Activated T-cell treated with anti-CD3 and anti-CD28 coated beads for 24 hours (primary cell): ENCODE results near the gene GRAMD2A.

ENCODE experiments used
- DNase-seq: peaks from one replicate; pipeline ENCODE4 v3.0.0-alpha.2; 2020; ENCODE audit warnings: low read depth

Gene GRAMD2A

DNA sequence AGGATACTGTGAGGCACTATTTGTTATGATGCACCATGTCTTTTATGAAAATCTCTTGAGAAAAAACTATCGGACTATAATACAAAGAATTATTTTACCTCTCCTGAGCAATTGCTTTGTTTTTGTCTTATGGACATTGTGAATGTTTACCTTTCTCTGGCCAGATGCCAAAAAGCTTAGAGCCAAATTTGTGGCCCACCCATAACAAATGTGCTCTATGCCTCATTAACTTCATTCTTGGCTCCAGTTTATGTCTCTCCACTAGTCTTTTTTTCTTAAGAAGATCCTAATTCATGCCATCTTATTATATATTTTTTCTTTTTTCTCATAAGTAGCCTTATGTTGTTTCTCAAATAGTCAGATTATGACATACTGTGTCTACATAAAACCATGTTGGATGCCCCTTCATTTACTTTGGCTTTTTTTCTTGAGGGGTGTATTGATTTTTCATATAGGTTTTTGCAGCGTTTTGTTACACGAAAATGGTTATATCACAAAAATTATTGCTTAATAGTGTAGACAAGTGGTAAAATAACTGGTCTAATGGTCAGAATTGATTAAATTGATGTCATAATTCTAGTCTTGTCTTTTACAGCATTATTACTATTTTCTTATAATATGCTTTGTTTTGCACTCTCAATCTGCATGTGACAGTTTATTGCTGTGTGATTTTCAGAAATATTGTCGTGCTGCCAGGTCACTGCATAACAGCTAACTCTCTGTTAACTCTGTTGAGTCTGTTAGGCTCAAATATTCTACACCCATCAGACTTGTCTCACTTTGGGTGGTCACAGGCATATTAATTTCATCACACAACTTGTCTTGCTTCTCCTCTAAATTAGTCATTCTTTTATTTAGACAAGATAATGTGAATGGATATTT lies 61.2 kb downstream of the GRAMD2A start:
- DNase-seq: no peak

DNA sequence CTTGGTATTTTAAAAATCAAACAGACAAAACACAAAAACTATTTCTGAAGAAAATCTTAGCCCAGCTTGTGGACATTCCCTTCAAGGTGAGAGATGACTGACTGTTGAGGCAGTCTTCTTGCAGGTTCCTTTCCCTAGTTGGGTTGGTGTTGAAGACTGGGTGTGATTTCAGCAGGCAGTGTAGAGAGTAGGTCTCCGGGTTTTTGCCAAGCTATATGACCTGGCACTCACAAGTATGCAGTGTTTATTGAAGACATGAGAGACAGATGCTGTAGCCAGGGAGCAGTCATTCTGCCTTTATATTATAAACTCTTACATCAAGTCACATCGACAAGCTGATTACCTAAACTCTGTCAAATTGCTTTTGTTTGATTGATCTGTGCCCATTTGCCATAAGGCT lies 61.9 kb downstream of the GRAMD2A start:
- DNase-seq: no peak

DNA sequence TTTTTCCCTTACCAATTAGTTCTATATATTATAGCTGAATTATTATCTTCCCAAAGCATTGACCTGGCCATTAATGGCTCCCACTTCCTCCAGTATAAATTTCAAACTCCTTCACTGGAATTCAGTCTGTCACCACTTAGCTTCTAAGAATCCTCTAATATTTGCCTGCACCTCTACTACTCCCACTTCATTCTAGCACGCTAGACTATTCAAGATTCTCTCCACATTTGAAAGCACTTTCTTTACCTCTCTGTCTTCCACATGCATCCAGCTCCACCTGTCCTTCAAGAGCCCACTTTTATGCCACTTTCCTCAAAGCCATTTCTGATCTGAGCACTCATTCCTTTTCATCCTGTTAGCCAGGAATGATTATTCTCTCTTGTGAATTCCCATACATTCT lies 64.4 kb downstream of the GRAMD2A start:
- no peak for DNase-seq

DNA sequence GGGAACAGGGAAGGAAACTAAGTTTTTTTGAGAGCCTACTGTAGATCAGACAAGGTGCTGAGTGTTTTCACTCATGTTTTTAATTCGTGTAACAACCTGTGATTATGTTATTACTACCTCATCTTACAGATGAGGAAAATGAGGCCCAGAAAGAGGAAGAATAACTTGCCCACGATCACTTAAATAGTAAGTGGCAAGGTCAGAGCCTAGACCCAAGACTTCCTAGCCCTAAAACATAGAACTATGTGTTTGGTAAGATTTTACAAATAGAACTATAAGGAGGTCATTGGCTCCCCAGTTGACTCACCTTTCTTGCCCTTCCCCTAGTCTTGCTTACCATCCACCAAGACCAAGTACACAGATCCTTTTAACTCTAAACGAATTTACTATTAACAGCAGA lies 65.7 kb downstream of the GRAMD2A start:
- DNase-seq: no peak

DNA sequence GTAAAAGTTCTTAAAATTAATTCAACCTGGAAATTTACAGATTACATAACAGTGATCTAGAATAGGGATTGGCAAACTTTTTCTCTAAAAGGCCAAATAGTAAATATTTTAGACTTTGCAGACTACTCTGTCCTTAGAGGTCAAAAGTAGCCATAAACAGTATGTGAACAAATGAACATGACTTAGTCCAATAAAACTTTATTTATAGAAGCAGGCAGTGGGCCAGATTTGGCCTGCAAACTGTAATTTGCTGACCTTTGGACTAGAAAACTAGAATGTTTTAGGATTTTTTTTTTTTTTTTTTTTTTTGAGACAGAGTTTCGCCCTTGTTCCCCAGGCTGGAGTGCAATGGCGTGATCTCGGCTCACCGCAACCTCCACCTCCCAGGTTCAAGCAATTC lies 67.3 kb downstream of the GRAMD2A start:
- DNase-seq: no peak

DNA sequence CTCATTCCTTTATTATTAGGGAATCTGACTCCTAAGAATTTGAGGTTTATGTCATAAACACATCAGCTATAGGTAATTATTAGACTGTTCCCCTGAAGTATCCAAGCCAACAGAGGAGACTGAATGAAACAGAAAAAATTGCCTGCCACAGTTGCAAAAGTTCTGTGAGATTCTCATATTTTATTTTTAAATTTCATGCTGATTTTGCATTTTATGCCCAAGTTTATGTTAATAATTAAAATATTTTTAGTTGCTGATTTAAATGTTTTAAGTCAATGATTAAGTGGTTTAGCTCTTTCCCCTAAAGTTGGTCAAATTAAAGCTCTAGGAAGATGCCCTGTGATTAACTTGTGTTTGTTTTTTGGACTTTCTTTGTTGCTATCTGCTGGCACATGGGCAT lies 69.2 kb downstream of the GRAMD2A start:
- DNase-seq: no peak

DNA sequence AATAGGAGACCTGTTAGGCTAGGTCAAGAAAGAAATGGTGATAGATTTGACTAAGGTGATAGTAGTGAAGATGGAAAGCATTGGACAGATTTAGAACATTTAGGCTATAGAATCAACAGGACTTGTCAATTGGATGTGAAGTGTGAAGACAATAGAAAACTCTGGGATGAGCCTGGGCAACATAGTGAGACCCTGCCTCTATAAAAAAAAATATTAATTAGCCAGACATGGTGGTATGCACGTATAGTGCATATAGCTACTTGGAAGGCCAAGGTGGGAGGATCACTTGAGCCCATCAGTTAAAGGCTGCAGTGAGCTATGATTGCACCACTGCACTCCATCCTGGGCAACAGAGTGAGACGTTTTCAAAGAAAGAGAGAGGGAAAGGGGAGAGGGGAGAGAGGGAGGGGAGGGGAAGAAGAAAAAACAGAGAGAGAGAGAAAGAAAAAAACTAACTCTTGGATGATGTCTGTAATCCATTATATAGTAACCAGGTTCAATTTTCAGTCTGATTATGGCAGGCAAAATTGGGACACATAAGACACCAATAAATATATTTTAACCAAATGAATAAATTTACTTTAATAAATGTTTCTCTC lies 69.8 kb downstream of the GRAMD2A start:
- no peak for DNase-seq

DNA sequence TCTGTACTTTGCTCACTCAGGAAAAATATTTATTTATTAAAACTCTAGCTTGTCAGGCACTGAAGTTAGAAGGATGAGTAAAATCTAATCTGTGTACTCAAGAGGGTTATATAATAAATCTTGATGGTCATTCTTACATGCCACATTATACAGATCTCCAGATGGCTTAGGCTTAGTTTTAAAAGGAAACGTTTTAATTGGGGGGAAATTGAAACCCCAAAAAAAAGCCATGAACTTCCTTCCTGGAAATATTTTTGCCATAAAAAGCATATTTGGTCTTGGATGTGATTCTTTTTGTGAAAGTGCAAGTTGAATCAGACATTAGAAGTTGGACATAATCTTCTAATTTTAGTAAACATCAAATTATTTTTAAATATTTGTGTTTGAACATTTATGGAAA lies 73.4 kb downstream of the GRAMD2A start:
- no peak for DNase-seq

DNA sequence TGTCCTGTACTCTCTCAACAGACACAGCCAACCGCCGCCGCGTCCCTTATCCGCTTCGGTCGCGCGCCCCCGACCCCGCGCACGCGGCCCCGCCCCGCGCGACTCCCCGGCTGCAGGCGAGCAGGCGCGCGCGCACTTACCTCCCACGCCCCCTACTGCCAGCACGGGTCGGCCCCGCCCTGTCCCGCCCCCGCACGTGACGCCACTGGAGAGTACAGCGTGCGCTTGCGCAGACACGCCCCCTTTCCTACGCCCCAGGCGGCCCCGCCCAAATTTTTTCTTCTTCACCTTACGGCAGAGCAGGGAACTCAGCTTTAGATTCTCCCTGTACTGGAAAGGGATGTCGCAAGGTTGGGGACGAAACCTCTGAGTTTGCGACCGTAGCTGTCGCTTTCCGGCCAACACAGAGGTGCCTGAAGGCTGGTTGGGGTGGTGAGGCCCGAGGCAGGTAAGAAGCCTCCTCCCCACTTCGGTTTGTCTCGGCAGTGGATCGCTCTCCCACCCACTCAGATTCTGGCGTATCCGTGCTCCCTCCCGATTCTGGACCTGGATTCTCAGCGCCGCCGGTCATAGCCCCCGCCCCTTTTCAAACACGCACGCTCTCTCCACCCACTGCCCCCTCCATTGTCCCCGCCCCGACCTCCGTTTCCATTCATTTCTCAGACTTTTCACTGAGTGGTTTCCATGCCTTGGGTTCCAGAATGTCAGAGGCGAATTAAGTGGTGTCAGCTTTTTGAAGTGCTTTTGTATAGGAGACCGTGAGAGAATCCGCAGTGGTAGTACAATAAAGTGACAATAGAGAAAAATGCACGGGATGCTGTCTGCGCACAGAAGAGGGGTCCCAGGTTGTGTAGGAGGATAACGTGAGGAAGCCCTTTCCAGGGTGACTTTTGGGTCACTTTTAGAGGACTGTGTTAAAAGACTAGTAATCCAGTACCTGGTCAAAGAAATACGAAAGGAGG lies 79.3 kb downstream of the GRAMD2A start, which contains the start of the genes MYO9A and SENP8:
Gene MYO9A (minus strand): TSS at position 134 of the 962 bp plus-strand sequence. CDS start 71,587 bp downstream, outside the sequence.
Gene SENP8 (plus strand): TSS at position 387 of the 962 bp plus-strand sequence. CDS start 21,221 bp downstream, outside the sequence.
- peak; percentile 99 for DNase-seq

DNA sequence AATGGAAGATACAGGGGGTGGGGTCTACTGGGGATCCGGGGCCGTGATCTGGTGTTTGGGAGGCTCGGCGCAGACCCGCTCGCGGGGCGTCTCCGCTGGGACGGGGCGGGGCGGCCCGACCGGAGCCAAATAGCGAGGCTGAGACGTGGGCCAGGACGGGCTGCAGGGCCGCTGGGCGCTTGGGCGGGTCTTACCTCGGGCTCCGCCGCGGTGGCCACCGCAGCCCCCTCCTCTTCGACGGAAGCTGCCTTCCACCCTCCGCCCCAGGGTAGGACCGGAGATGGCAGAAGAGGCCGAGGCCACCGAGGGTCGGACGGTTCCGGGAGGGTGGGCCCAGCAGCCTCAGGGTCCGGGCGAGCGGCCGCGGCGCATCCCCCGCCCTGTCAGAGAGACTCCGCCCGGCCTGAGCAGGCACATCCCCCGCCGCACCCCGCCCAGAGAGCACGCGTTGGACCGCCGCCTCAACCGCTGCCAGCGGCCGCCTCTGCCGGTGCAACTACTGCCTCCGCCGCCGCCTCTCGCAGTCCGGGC lies 80.0 kb downstream of the GRAMD2A start:
- DNase-seq: peak; percentile 59

DNA sequence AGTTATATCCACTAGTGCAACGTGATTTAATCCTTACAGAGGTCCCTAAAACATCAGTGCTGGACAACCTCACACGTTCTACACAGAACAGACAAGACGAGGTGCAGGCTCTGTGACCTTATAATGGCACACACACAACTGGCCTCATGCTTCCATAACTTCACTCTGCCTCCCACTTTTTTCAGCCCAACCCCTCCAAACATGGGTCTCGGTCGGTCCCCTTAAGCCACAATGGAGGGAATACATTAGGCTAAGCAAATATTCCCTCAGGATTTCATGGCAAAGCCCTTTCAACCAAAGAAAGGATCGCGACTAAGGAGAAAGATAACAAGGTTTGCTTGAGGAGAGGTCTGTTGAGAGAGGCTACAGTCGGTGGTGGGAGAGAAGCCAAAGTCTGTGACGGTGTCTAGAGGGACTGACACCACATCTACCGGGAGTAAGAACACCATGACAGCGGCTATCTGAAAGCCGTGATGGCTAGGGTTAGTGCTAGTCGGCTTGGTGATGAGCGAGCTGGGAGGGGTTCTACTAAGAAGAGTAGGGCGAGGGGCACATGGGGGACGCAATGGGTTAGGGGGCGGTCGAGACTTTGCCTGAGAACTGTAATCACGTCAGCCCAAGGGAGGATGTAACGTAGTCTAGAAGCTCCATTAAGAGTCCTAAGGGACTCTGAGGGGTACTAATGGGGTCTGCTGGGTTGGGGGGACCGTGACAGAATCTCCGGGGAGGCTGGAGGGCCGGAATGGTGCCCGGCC lies 80.7 kb downstream of the GRAMD2A start:
- DNase-seq: peak; percentile 11

DNA sequence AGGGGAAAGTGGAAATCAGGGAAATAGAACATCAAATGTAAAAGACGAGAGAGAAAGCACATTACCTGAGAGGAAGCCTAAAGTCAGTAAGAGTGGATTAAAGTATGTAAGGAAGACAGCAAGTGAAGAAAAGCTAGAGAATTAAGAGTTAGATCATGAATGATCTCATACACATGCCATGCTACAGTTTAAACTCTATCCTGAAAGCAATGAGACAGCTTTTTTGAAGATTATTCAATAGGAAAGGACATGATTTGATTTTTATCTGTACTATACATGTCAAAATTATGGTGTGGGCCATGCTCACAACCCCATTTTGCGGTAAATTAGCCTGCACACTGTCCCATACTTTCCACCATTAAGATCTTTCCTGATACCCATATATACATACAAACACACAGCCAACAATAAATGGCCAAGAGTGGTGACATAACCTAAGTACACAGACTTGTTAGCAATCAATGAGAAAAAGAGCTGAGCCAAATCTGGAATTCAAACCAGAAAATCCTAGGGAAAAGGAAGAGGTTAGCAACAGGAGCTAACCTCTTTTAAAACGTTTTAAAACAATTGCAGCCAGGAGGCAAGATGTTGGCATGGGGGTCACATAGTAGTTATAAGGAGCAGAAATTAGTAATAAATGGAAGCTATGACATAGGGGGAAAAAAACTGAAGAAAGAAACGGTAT lies 84.1 kb downstream of the GRAMD2A start:
- no peak for DNase-seq

DNA sequence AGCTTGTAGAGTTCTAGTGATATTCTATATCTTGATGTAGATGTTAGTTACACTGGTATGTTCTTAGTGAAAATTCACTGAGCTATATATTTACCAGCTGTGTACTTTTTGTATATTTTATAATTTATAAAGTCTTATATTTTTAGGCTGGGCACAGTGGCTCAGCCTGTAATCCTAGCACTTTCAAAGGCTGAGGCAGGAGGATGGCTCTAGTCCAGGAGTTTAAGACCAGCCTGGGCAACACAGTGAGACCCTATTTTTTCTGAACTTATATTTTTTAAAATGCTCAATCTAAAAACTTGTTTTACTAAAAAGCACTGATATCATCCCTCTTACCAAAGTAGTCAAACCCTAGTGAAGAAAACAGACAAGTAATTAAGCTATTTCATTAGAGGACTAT lies 84.8 kb downstream of the GRAMD2A start:
- DNase-seq: no peak

DNA sequence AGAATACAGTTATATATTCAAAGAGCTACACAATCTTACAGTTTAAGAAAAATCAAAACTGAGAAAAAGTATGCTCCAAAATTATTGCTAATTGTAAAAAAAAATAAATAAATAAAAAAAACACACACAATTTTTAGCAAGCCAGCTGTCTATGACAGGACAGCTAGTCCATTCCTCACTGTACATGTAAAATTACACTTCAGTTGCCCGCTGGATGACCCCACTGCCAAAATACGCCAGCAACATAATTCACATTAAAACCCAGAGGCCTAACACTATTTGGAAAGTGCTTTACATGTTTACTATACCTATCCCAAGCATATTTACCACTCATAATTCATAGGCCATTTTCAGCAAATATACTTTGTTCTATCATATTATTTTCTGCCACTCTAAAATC lies 85.5 kb downstream of the GRAMD2A start:
- no peak for DNase-seq

DNA sequence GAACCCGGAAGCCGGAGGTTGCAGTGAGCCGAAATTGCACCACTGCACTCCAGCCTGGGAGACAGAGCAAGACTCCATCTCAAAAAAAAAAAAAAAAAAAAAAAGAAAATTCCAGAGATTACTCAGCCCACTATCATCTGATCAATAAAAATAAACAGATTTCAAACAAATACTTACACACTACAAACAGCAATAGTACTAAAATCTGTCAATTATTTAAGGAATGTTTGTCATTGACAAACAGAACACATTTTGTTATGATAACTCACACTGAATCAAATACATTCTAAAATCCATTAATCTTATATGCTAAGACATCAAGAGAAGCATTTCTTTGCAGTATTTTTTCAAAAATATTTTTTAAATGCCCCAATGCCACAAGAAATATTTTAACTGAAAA lies 87.2 kb downstream of the GRAMD2A start:
- DNase-seq: no peak
